NCI-H1417 (cell line): Measurements from ENCODE around the gene UPF3B.
A peak's percentile ranks its signal among the peaks of the same experiment; 100 is the strongest.
"Not testable (repeated sequence)": the region's sequence is repeated elsewhere in the genome, so short reads cannot be mapped to it uniquely, and the experiment has no call there.

ENCODE experiments used
- DNase-seq, 3 experiments: peaks; one replicate each; lab custom pipeline; 2025; lab: John Stamatoyannopoulos, UW

The UPF3B gene

GRCh38 chrX:119852382-119853353 is at the start of gene UPF3B:
TSS of gene UPF3B (minus strand) at chrX:119852963. CDS start at chrX:119852928, 35 bp downstream.
- DNase-seq = peak; percentile 98 to 100 (median 99)

DNA sequence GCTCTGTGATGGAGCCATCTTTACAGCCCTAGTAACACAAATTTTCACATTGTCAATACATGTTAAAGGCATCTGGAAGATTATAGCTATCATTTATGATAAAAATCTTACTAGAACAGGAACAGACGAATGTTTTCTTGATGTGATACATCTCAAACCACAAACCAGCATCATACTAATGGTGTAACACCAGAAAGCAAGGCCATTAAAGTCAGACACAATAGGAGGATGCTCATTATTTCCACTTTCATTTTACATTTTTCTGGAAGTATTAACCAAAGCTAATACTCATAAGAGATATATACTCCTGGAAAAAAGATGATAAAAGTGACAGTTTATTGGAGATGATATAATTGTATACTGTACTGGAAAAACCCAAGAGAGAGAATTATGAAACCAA is 48.2 kb upstream of the UPF3B start:
- no peak for DNase-seq

DNA sequence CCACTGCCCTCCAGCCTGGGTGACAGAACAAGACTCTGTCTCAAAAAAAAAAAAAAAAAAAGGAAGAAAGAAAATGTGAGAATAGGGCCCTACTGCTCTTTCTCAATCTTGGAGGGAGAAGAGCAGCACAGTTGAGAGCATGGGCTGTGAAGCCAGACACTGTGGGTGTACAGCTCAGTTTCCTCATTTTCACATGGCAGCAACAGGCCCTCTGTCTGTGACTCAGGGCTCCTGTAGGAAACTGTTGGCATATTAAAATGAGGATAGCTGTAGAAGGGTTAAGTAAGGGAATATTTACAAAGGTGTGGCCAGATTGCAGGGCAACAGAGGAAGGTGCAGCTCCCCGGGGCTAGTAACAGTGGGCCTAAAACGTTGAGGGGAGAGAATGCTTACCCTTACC is 46.4 kb upstream of the UPF3B start:
- no peak for DNase-seq

DNA sequence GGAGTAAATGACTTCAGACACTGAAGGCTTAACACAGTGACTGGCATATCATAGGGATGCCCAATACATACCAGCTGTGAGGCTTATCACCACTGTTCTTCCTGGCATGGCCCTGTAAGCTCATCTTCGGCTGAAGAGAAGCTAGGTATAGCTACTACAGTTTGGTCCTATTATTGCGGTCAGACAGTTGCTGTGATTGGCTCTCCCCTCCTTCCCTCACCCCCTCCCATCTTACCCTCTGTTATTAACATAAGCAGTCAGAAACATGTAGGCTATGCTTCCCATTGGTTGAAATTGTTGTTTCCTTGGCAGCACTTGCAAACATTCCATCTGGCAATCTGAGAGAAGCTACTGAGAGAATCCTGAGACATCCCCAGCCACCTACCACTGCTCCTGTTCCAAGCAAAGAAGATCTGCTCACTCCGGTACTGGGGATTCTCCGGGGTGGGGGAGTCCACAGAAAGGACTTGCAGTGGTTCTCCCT is 43.1 kb upstream of the UPF3B start, which contains the start of gene AKAP14:
AKAP14 (plus strand) TSS at position 51 of the 484 bp plus-strand sequence. CDS start 7,331 bp downstream, outside the sequence.
- DNase-seq = peak in 2 of 3 experiments; percentile 17 to 53

DNA sequence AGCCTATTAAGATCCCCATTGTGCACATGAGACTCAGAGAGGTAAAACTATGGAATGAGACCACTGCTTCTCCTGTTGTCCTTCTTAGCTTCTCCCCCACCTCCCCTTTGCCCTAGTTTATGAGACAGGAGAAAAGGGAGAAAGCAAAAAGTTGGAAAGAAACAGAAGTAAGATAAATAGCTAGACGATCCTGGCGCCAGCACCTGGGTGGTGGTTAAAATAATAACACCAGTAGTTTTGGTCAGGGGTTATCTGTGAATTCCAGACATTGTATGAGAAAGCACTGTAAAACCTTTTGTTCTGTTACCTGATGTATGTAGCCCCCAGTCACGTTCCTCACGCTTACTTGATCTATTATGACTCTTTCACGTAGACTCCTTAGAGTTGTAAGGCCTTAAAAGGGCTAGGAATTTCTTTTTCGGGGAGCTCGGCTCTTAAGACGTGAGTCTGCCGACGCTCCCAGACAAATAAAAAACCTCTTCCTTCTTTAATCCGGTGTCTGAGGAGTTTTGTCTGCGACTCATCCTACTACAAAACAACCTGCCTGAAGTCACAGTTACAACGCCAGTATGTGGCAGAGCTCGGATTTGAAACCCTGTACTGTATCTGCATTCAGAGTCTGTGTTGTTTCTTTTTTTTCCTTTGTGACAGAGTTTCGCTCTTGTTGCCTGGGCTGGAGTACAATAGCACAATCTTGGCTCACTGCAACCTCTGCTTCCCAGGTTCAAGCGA is 39.4 kb upstream of the UPF3B start:
- not testable (repeated sequence) for DNase-seq

- not testable (repeated sequence) for DNase-seq
Measured at GRCh38 chrX:119890626-119891025, 37.9 kb upstream of the UPF3B start.

GRCh38 chrX:119887721-119888425 is 35.1 kb upstream of the UPF3B start:
- DNase-seq = peak in 2 of 3 experiments; percentile 53 to 68

GRCh38 chrX:119885554-119886428 is 33.0 kb upstream of the UPF3B start:
- DNase-seq = no peak

DNA sequence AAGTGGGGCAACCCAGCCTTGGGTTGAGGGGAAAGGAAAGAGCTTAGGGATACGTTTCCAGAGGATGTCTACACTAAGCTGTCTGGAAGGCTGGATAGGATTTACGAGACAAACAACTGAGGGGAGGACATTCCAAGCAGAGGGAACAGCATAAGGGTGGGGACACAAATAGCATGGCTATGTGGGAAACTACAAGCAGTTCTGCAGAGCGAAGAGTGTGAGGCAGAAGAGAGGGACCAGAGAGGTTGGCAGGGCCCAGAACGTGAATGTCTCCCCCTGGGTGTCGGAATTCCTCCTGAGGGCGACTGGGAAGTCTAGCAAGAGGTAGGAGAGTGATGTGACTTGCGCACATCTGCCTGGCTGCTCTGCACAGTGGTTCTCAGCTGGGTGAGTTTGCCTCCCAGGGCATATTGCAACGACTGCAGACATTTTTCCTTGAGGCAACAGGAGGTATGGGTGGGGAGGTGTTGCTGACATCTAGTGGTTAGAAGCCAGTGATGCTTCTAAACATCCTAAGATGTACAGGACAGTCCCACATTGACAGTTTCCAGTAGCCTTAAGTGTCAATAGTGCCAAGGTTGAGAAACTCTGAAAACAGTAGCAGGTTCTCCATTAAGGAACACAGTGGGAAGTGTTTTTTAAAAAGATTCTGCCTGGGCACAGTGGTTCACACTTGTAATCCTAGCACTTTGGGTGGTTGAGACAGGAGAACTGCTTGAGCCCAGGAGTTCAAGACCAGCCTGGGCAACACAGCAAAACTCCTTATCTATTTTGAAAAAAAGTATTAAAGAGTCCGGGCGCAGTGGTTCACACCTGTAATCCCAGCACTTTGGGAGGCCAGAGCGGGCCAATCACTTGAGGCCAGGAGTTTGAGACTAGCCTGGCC is 28.0 kb upstream of the UPF3B start:
- peak; percentile 15 to 58 (median 19) for DNase-seq

- no peak for DNase-seq
Measured at GRCh38 chrX:119880076-119880475, 27.3 kb upstream of the UPF3B start.

GRCh38 chrX:119878740-119879139 is 26.0 kb upstream of the UPF3B start:
- DNase-seq = no peak

- peak; percentile 84 to 93 (median 92) for DNase-seq
Measured at GRCh38 chrX:119871599-119872395, 19.0 kb upstream of the UPF3B start, which contains the start of the genes NDUFA1 and RNF113A. TSS of gene NDUFA1 (plus strand) at chrX:119871832. CDS start at chrX:119871912, 80 bp downstream. TSS of gene RNF113A (minus strand) at chrX:119871733. CDS start at chrX:119871613, 120 bp downstream.

DNA sequence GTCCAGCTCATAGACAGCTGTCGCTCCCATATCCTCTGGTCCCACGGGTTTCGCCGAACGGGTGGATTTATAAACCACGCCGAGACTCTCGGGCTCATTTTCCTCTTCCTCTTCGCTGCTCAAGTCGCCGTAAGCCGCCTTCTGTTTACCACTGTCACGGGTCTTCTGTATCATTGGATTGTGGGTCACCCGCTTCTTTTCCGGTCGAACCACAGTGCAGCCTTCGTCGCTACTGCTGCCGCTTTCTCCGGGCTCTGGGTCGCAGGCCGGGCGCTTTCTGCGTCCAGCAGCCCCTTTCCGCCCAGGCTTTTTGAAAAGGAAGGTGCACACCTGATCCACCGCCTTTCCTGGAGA is 18.5 kb upstream of the UPF3B start:
- DNase-seq = no peak

- DNase-seq = peak; percentile 19 to 57 (median 37)
Measured at GRCh38 chrX:119870626-119871131, 17.9 kb upstream of the UPF3B start.

- peak in 1 of 3 experiments; percentile 43 for DNase-seq
Measured at GRCh38 chrX:119853444-119853843, 681 bp upstream of the UPF3B start.

DNA sequence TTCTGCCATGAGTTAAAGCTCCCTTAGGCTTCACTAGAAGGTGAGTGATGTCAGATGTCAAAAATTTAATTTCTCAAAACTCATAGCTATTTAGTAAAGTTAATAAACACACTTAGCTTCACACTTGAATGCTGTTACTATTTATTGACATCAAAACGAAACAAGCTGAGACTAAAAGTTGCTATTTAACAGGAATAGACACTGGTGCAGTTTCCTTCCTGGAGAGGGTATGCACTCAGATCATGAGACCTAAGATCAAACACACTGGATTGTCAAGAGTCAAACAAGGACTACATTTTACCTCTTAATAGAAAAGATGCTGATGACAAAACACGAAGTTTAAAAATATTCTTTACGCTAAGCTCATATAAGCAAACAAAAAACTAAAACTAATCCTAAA is 18.9 kb downstream of the UPF3B start:
- no peak for DNase-seq

DNA sequence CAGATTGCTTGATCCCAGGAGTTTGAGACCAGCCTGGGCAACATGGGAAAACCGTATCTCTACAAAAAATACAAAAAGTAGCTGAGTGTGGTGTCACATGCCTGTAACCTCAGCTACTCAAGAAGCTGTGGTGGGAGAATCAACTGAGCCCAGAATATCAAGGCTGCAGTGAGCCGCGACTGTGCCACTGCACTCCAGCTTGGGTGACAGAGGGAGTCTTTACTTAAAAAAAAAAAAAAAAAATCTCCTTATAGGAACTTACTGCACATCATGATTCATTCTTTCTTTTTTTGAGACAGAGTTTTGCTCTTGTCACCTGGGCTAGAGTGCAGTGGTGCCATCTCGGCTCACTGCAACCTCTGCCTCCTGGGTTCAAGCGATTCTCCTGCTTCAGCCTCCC is 24.3 kb downstream of the UPF3B start:
- no peak for DNase-seq

GRCh38 chrX:119826399-119826959 is 26.3 kb downstream of the UPF3B start:
- no peak for DNase-seq
